SK-N-DZ (cell line): ENCODE measurements around the gene SIDT2.
"Not testable (repeated sequence)": the region's sequence is repeated elsewhere in the genome, so short reads cannot be mapped to it uniquely, and the experiment has no call there.

Experiments used
- DNase-seq: peaks from one replicate; pipeline ENCODE4 v3.0.0-alpha.2; 2015; ENCODE audit warnings: low spot score

Gene SIDT2

GRCh38 chr11:117202386-117203068 is 24.0 kb downstream of the SIDT2 start:
- no peak for DNase-seq

- DNase-seq: no peak
These were observed 24.5 kb downstream of the SIDT2 start for GRCh38 chr11:117203069-117203407.

GRCh38 chr11:117204283-117205080 is 25.9 kb downstream of the SIDT2 start:
- DNase-seq: no peak

GRCh38 chr11:117205211-117205818 is 26.8 kb downstream of the SIDT2 start:
- DNase-seq: no peak

GRCh38 chr11:117206111-117206510 is 27.6 kb downstream of the SIDT2 start:
- not testable (repeated sequence) for DNase-seq

- not testable (repeated sequence) for DNase-seq
These were observed 28.3 kb downstream of the SIDT2 start for GRCh38 chr11:117206859-117207258.

GRCh38 chr11:117207481-117207880 is 28.9 kb downstream of the SIDT2 start:
- not testable (repeated sequence) for DNase-seq

- DNase-seq: not testable (repeated sequence)
These were observed 30.2 kb downstream of the SIDT2 start for GRCh38 chr11:117208710-117209109.

- DNase-seq: not testable (repeated sequence)
These were observed 31.0 kb downstream of the SIDT2 start for GRCh38 chr11:117209351-117210125.

GRCh38 chr11:117210620-117211019 is 32.1 kb downstream of the SIDT2 start:
- no peak for DNase-seq

GRCh38 chr11:117212697-117213355 is 34.3 kb downstream of the SIDT2 start:
- no peak for DNase-seq

- no peak for DNase-seq
These were observed 36.0 kb downstream of the SIDT2 start for GRCh38 chr11:117214404-117215110.

GRCh38 chr11:117217141-117218084 is 38.9 kb downstream of the SIDT2 start:
- no peak for DNase-seq

- DNase-seq: no peak
These were observed 39.8 kb downstream of the SIDT2 start for GRCh38 chr11:117218133-117218915.

GRCh38 chr11:117219001-117219400 is 40.5 kb downstream of the SIDT2 start:
- no peak for DNase-seq

GRCh38 chr11:117219455-117219854 is 40.9 kb downstream of the SIDT2 start:
- no peak for DNase-seq

GRCh38 chr11:117219995-117220394 is 41.5 kb downstream of the SIDT2 start:
- DNase-seq: no peak

GRCh38 chr11:117220568-117220967 is 42.0 kb downstream of the SIDT2 start:
- no peak for DNase-seq
